Measurements from ENCODE around the gene SPATA24.
"Not testable (repeated sequence)": the region's sequence is repeated elsewhere in the genome, so short reads cannot be mapped to it uniquely, and the experiment has no call there.

The SPATA24 gene

DNA sequence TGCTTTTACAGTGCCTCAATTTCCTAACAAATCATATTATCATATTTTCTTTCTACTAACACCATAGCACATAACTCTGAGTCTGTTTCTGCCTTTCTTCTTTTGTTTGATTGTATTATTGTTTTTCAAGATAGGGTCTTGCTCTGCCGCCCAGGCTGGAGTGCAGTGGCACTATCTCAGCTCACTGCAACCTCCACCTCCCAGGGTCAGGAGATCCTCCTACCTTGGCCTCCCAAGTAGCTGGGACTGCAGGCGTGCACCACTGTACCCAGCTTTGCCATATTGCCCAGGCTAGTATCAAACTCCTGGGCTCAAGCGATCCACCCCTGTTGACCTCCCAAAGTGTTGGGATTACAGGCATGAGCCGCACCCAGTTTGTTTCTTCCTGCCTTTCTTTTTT lies 43.5 kb downstream of the SPATA24 start:
- Histone ChIP-seq H3K4me3 (ENCODE audit: low read length) (no peak overlapping the region), H3K9me3 (replicated peaks; ENCODE audit: insufficient read depth, low read length) (no peaks in the 10 kb centered on the region), H3K9ac (ENCODE audit: low read length) (no peak overlapping the region), H3K79me2 (ENCODE audit: low read length) (peaks cover 78% of the 10 kb centered on the region), H3K4me2 (ENCODE audit: low read depth, low read length) (no peak overlapping the region), H3F3A (ENCODE audit: insufficient read depth, low read length) (no peaks in the 10 kb centered on the region), H3K27ac (ENCODE audit: low read length) (no peak overlapping the region), H2AFZ (ENCODE audit: low read length) (no peak overlapping the region), H3K4me1 (ENCODE audit: low read length) (no peaks in the 10 kb centered on the region), H4K20me1 (ENCODE audit: insufficient read depth, low read length) (peaks cover 4% of the 10 kb centered on the region), H3K27me3 (replicated peaks; ENCODE audit: insufficient read depth, low read length) (no peaks in the 10 kb centered on the region), H3K9me2 (replicated peaks; ENCODE audit: insufficient read depth, low read length) (no peaks in the 10 kb centered on the region), H3K36me3 (replicated peaks; ENCODE audit: insufficient read depth, low read length) (0 out of 2 replicates have a peak, but pooled peaks cover 4% of the 10 kb centered on the region)
- TF ChIP-seq EZH2 (optimal IDR thresholded peaks at IDR 0.05; ENCODE audit: low read depth, low read length): no peak
- DNase-seq: no peak

DNA sequence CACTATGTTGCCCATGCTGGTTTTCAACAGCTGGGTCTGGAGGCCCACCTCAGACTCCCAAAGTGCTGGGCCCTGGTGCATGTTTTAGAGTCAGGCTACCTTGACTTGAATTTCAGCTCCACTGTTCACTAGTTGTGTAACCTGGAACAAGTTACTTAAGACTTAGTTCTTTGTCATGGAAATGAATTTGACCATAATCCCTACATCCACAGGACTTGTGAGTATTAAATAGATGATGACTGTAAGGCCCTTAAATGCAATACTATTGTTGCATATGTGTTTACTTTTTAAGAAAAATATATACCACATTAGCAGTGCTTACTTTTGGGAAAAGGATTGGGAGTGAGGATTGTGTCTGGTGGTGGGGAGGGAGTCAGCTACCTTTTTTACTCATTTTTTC lies 45.8 kb downstream of the SPATA24 start:
- Histone ChIP-seq H3K27ac (ENCODE audit: low read length) (no peak overlapping the region), H3K27me3 (replicated peaks; ENCODE audit: insufficient read depth, low read length) (no peaks in the 10 kb centered on the region), H3K9ac (ENCODE audit: low read length) (no peak overlapping the region), H3F3A (ENCODE audit: insufficient read depth, low read length) (no peaks in the 10 kb centered on the region), H3K79me2 (ENCODE audit: low read length) (peaks cover 96% of the 10 kb centered on the region), H3K4me2 (ENCODE audit: low read depth, low read length) (no peak overlapping the region), H4K20me1 (ENCODE audit: insufficient read depth, low read length) (peaks cover 9% of the 10 kb centered on the region), H3K4me1 (ENCODE audit: low read length) (no peaks in the 10 kb centered on the region), H3K4me3 (ENCODE audit: low read length) (no peak overlapping the region), H3K9me3 (replicated peaks; ENCODE audit: insufficient read depth, low read length) (no peaks in the 10 kb centered on the region), H2AFZ (ENCODE audit: low read length) (no peak overlapping the region), H3K36me3 (replicated peaks; ENCODE audit: insufficient read depth, low read length) (no peaks in the 10 kb centered on the region), H3K9me2 (replicated peaks; ENCODE audit: insufficient read depth, low read length) (no peaks in the 10 kb centered on the region)
- TF ChIP-seq EZH2phosphoT487 (IDR thresholded peaks at IDR 0.05; ENCODE audit: low read length) (no peak), EZH2 (optimal IDR thresholded peaks at IDR 0.05; ENCODE audit: low read depth, low read length) (no peak), CTCF (IDR thresholded peaks at IDR 0.05; ENCODE audit: low read length) (no peak)
- DNase-seq: no peak

- H3K27me3 ChIP-seq (replicated peaks; ENCODE audit: insufficient read depth, low read length); H3K9me2 ChIP-seq (replicated peaks; ENCODE audit: insufficient read depth, low read length); H3K4me3 ChIP-seq (ENCODE audit: low read length); H3K4me1 ChIP-seq (ENCODE audit: low read length); H3K27ac ChIP-seq (ENCODE audit: low read length); DNase-seq; H3K36me3 ChIP-seq (replicated peaks; ENCODE audit: insufficient read depth, low read length); H3K9me3 ChIP-seq (replicated peaks; ENCODE audit: insufficient read depth, low read length); H2AFZ ChIP-seq (ENCODE audit: low read length); H3F3A ChIP-seq (ENCODE audit: insufficient read depth, low read length); H3K9ac ChIP-seq (ENCODE audit: low read length); H3K4me2 ChIP-seq (ENCODE audit: low read depth, low read length): not testable (repeated sequence)
- Histone ChIP-seq H3K79me2 (ENCODE audit: low read length) (peaks cover 100% of the 10 kb centered on the region), H4K20me1 (ENCODE audit: insufficient read depth, low read length) (peaks cover 13% of the 10 kb centered on the region)
These were observed 48.0 kb downstream of the SPATA24 start for GRCh38 chr5:139355900-139356299.

- no peaks in the 10 kb centered on the region; the same call in 1 of the 2 replicates for H3F3A ChIP-seq (ENCODE audit: insufficient read depth, low read length)
- H3K4me2 ChIP-seq (ENCODE audit: low read depth, low read length): no peak overlapping the region
- no peaks in the 10 kb centered on the region for H3K27me3 ChIP-seq (replicated peaks; ENCODE audit: insufficient read depth, low read length)
- H3K79me2 ChIP-seq (ENCODE audit: low read length): peaks cover 98% of the 10 kb centered on the region
- peaks cover 13% of the 10 kb centered on the region for H4K20me1 ChIP-seq (ENCODE audit: insufficient read depth, low read length)
- H3K36me3 ChIP-seq (replicated peaks; ENCODE audit: insufficient read depth, low read length): no peaks in the 10 kb centered on the region
- no peaks in the 10 kb centered on the region for H3K9me2 ChIP-seq (replicated peaks; ENCODE audit: insufficient read depth, low read length)
- no peaks in the 10 kb centered on the region for H3K9me3 ChIP-seq (replicated peaks; ENCODE audit: insufficient read depth, low read length)
- H3K4me3 ChIP-seq (ENCODE audit: low read length): no peak overlapping the region
- TF ChIP-seq EZH2phosphoT487 (IDR thresholded peaks at IDR 0.05; ENCODE audit: low read length) (no peak), CTCF (IDR thresholded peaks at IDR 0.05; ENCODE audit: low read length) (no peak), EZH2 (optimal IDR thresholded peaks at IDR 0.05; ENCODE audit: low read depth, low read length) (no peak)
- no peaks in the 10 kb centered on the region for H3K4me1 ChIP-seq (ENCODE audit: low read length)
- H3K27ac ChIP-seq (ENCODE audit: low read length): no peak overlapping the region
- no peak for DNase-seq
- H2AFZ ChIP-seq (ENCODE audit: low read length): no peak overlapping the region
- H3K9ac ChIP-seq (ENCODE audit: low read length): no peak overlapping the region
These were observed 49.7 kb downstream of the SPATA24 start for GRCh38 chr5:139354186-139354585.

- H3K9me3 ChIP-seq (replicated peaks; ENCODE audit: insufficient read depth, low read length); H3K36me3 ChIP-seq (replicated peaks; ENCODE audit: insufficient read depth, low read length); H3F3A ChIP-seq (ENCODE audit: insufficient read depth, low read length); H3K9me2 ChIP-seq (replicated peaks; ENCODE audit: insufficient read depth, low read length); H3K4me2 ChIP-seq (ENCODE audit: low read depth, low read length); DNase-seq; H3K4me1 ChIP-seq (ENCODE audit: low read length); H3K27me3 ChIP-seq (replicated peaks; ENCODE audit: insufficient read depth, low read length); H3K27ac ChIP-seq (ENCODE audit: low read length); H2AFZ ChIP-seq (ENCODE audit: low read length); H3K9ac ChIP-seq (ENCODE audit: low read length); H3K4me3 ChIP-seq (ENCODE audit: low read length); H4K20me1 ChIP-seq (ENCODE audit: insufficient read depth, low read length): not testable (repeated sequence)
- H3K79me2 ChIP-seq (ENCODE audit: low read length): peaks cover 98% of the 10 kb centered on the region
These were observed 56.0 kb downstream of the SPATA24 start for GRCh38 chr5:139347863-139348262.

Data from MM.1S (cell line).